Testis (tissue), 2 donors: Measurements from ENCODE around the gene GRM7.

Experiments
- POLR2A ChIP-seq: fragments of 450-650 bp; IDR thresholded peaks from one replicate; pipeline ENCODE4 v1.6.1; 2017; ENCODE audit warnings: antibody characterized with exemption, mild to moderate bottlenecking, moderate library complexity
- TF ChIP-seq, protein P1 (sequence below), 3 experiments: fragments of 450-650 bp in 2 of 3; fragments of 200-600 bp in 1 of 3; sonication (generic) in 1 of 3; IDR thresholded peaks; one replicate each; pipeline ENCODE4 v1.5.1; 2016 to 2019; ENCODE audit warnings: antibody characterized with exemption in 3 of 3, mild to moderate bottlenecking in 2 of 3, moderate library complexity in 1 of 3

- TF ChIP-seq, protein P1, sequence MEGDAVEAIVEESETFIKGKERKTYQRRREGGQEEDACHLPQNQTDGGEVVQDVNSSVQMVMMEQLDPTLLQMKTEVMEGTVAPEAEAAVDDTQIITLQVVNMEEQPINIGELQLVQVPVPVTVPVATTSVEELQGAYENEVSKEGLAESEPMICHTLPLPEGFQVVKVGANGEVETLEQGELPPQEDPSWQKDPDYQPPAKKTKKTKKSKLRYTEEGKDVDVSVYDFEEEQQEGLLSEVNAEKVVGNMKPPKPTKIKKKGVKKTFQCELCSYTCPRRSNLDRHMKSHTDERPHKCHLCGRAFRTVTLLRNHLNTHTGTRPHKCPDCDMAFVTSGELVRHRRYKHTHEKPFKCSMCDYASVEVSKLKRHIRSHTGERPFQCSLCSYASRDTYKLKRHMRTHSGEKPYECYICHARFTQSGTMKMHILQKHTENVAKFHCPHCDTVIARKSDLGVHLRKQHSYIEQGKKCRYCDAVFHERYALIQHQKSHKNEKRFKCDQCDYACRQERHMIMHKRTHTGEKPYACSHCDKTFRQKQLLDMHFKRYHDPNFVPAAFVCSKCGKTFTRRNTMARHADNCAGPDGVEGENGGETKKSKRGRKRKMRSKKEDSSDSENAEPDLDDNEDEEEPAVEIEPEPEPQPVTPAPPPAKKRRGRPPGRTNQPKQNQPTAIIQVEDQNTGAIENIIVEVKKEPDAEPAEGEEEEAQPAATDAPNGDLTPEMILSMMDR (IDR thresholded peaks at IDR 0.05): no peak
- no peak for TF ChIP-seq POLR2A
Measured at GRCh38 chr3:7195934-7196333, 335.0 kb downstream of the GRM7 start.
